GM12878 (cell line): Measurements from ENCODE around the gene DAZAP2. TPM values are rescaled to one million over a fixed set of nuclear protein-coding genes. Genes with fewer than 3 reads are reported as not detected.

Experiments
- CUX1 ChIP-seq: IDR thresholded peaks from 2 replicates; pipeline ENCODE4 v1.6.1; 2012; ENCODE audit warnings: improper control_type of control experiment, low read depth, low read length; ENCODE audit not compliant: insufficient replicate concordance
- HDGF ChIP-seq: fragments of 450-650 bp; IDR thresholded peaks from 2 replicates; pipeline ENCODE4 v1.6.1; 2016; ENCODE audit warnings: antibody characterized with exemption
- MEF2A ChIP-seq: IDR thresholded peaks from 2 replicates; pipeline ENCODE4 v1.6.1; 2011; ENCODE audit warnings: low read depth, mild to moderate bottlenecking, low read length, moderate library complexity; ENCODE audit not compliant: insufficient read depth
- NR2C1 ChIP-seq: fragments of 450-650 bp; IDR thresholded peaks from 2 replicates; pipeline ENCODE4 v1.6.1; 2017; ENCODE audit warnings: antibody characterized with exemption, mild to moderate bottlenecking, moderate library complexity
- SREBF2 ChIP-seq: IDR thresholded peaks from 2 replicates; pipeline ENCODE4 v1.6.1; 2012; ENCODE audit warnings: mild to moderate bottlenecking, low read length
- ZNF24 ChIP-seq: fragments of 450-650 bp; IDR thresholded peaks from 2 replicates; pipeline ENCODE4 v1.6.1; 2017; ENCODE audit warnings: antibody characterized with exemption, mild to moderate bottlenecking
- ZSCAN29 ChIP-seq: fragments of 450-650 bp; IDR thresholded peaks from 2 replicates; pipeline ENCODE4 v1.6.1; 2017; ENCODE audit warnings: mild to moderate bottlenecking, moderate library complexity
- ZZZ3 ChIP-seq: IDR thresholded peaks from 2 replicates; pipeline ENCODE4 v1.6.1; 2011; ENCODE audit warnings: low read depth; ENCODE audit not compliant: control insufficient read depth, insufficient read length
- polyA plus RNA-seq, 11 experiments: library from polyadenylated mRNA; depleted of rRNA in 4 of 11; unstranded in 6 of 11; stranded (reverse) in 5 of 11; fragments of >200 nt; fragmentation: Nextera tagmentation in 4 of 11; fragmentation: Illumina TruSeq in 1 of 11; extraction: Ambion mirVana in 4 of 11; extraction: Trizol in 1 of 11; gene quantifications; 1 replicate in 1 of 11; 2 replicates in 10 of 11; pipeline versions ENCODE4 v1.2.1 to v1.2.3, GENCODE V29; 2011 to 2016; ENCODE audit warnings: inconsistent platforms in 2 of 11, missing spikeins in 2 of 11, low read depth in 1 of 11
- total RNA-seq, 4 experiments: library from RNA; depleted of rRNA in 3 of 4; stranded (reverse); fragments of >200 nt in 3 of 4; fragmentation: Illumina TruSeq in 1 of 4; extraction: Trizol in 1 of 4; gene quantifications; 2 replicates each; pipeline versions ENCODE4 v1.2.1 to v1.2.3, GENCODE V29; 2013 to 2021

The DAZAP2 gene
- total and polyA plus RNA-seq, 10 of the 15 experiments (the other 5 are each of a cell fraction or from before 2014, with no cell fraction given), result 71.0 to 267 (median 158) TPM

GRCh38 chr12:51234530-51234929 lies 4.1 kb upstream of the DAZAP2 start (continued):
- no peak for TF ChIP-seq CUX1
- no peak for TF ChIP-seq ZZZ3
- TF ChIP-seq ZSCAN29, result no peak
- TF ChIP-seq NR2C1, result no peak
- TF ChIP-seq SREBF2, result no peak
- TF ChIP-seq ZNF24, result no peak
- TF ChIP-seq MEF2A, result no peak
- TF ChIP-seq HDGF, result no peak
